ENCODE measurements around the gene TMEM42. TPM values are rescaled to one million over a fixed set of nuclear protein-coding genes. Genes with fewer than 3 reads are reported as not detected.
"Not testable (repeated sequence)": the region's sequence is repeated elsewhere in the genome, so short reads cannot be mapped to it uniquely, and the experiment has no call there.

Gene TMEM42
- total RNA-seq (2014; rRNA removed; shearing (Covaris generic)): 9.4 and 10.6 TPM in 2 replicates

DNA sequence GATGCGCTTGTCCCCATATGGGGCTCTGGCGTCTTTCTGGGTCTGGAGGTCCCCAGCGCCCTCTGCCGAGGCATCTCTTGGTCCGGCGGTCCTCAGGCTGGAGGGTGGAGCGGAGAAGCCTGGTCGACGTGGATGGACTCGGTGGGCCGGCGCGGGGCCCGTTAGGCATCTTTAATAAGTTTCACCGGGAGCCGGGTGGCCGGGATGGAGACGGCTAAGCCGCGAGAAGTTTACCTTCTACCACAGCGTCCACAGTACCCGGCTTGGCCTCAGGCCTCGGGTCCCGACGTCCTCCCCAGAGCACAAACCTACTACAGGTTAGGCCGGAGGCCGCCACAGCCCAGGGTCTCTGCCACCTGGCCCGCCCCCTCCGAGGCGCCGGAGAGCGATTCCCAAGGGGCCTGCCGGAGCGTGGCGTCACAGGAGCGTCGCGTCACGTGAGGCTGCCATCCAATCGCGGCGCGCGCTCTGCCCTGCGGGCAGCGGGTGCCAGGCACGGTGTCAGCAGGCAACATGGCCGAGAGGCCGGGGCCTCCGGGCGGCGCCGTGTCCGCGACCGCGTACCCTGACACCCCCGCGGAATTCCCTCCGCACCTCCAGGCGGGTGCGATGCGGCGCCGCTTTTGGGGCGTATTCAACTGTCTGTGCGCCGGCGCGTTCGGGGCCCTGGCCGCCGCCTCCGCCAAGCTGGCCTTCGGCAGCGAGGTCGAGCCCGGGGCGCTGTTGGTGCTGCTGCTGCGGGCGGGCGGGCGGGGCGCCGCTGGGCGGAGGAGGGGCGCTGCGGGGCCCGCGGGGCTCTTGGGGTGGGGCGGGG, at the start of gene TMEM42:
TSS of gene TMEM42 (plus strand) at position 501 of the 814 bp plus-strand sequence. CDS start at position 514, 13 bp downstream.
- DNase-seq (ENCODE audit: low read depth): peak; percentile 83

GRCh38 chr3:44814751-44815150, 47.0 kb upstream of the TMEM42 start:
- no peak for DNase-seq (ENCODE audit: low read depth)

DNA sequence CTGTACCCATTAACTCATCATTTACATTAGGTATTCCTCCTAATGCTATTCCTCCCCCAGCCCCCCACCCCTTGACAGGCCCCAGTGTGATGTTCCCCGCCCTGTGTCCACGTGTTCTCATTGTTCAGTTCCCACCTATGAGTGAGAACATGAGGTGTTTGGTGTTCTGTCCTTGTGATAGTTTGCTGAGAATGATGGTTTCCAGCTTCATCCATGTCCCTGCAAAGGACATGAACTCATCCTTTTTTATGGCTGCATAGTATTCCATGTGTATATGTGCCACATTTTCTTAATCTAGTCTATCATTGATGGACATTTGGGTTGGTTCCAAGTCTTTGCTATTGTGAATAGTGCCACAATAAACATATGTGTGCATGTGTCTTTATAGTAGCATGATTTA, 45.4 kb upstream of the TMEM42 start:
- not testable (repeated sequence) for DNase-seq (ENCODE audit: low read depth)

DNA sequence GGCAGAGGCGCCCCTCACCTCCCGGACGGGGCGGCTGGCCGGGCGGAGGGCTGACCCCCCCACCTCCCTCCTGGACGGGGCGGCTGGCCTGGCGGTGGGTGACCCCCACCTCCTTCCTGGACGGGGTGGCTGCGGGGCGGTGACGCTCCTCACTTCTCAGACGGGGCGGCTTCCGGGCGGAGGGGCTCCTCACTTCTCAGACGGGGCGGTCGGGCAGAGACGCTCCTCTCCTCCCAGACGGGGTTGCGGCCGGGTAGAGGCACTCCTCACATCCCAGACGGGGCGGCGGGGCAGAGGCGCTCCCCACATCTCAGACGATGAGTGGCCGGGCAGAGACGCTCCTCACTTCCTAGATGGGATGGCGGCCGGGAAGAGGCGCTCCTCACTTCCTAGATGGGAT, 40.5 kb upstream of the TMEM42 start:
- not testable (repeated sequence) for DNase-seq (ENCODE audit: low read depth)

DNA sequence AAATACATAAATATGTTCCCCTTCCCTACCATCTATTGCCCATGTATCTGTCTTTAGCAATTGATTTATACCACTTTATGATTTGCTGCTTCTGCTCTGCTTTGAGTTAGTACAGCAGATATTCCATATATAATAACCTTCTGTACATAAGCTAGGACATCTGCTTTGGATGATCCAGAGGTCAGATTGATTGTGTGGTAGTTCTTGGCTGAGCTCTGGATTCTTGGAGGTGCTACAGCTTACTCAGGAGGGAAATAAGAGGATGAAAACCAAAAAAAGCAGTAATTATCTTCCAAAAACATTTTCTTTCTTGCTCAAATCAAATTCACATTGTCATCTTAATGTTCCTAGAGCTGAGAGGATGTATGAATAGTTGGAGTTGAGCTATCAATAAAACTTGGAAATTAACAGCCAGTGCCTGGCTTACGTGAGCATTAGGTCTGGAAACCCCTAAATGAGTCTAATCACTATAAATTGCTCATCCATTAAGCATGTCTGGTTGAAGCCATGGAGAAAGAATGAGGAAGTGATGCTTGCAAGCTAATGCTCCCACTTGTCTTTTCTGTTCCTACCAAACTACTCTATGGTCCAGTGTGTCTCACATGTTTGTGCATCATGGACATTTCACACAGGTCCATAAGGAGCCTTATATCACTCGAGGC, 36.3 kb upstream of the TMEM42 start:
- DNase-seq (ENCODE audit: low read depth): peak; percentile 50

DNA sequence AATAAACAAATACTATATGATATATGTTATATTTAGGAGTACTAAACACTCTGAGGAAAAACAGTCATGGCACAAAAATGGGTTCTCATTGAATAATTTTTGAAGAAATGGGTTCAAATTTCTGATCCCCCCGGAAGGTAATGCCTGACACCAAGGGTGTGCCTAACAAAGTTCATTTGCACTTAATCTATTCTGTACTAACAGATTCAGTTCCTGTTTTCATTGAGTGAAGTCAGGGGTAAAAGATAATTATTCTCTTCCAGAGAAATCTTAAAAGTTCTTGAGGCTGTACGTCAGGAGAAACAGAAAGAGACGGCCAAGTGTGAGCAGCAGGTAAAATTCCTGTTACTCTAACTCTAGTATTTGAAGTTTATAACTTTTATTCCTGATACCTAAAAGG, 34.5 kb upstream of the TMEM42 start:
- DNase-seq (ENCODE audit: low read depth): no peak

DNA sequence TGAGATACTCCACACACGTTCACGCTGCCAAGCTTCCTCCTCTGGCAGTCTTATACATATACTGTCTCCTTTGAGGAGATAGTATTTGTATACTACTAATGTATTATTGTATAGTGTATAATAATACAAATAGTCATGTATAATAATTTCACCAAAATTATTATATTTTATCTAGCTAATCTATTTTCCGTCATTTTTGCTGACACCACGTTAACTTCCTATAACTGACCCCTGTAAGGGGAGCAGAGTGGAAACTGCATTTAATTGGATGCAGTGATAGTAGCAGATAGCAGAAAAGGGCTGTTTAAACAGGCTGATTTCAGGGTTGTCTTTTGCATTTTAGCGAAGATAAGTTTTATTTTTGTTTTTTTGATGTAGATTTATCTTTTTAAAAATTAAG, 30.5 kb upstream of the TMEM42 start:
- DNase-seq (ENCODE audit: low read depth): no peak

DNA sequence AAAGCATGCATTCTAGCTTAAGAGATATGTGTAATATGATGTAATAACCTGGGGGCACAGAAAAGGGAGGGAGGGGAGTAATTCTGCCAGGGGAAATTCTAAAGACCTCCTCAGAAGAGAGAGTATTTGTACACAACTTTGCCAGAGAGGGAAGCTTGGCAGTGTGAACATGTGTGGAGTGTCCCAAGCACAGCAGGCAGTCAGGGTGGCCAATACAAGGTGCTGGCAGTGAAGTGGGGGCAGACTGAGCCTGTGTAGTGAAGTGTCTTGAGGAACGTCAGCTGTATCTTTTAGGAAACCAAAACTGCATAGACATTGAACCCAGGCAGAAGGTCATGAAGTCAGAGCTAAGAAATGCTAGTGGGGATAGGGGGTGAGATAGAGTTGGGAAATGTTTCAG, 29.7 kb upstream of the TMEM42 start:
- DNase-seq (ENCODE audit: low read depth): no peak

- no peak for DNase-seq (ENCODE audit: low read depth)
Measured at GRCh38 chr3:44832965-44833364, 28.7 kb upstream of the TMEM42 start.

DNA sequence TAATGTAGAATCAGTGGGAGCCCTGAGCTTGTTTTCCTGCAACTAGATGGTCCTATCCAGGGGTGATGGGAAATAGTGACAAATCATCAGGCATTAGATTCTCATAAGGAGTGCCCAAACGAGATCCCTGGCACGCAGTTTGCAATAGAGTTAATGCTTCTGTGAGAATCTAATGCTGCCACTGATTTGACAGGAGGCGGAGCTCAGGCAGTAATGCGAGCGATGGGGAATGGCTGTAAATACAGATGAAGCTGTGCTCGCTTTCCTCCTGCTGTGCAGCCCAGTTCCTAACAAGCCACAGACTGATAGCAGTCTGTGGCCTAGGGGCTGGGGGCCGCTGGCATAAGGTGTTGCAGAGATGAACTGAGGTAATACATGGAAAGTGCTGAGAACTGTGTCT, 28.3 kb upstream of the TMEM42 start:
- DNase-seq (ENCODE audit: low read depth): no peak

DNA sequence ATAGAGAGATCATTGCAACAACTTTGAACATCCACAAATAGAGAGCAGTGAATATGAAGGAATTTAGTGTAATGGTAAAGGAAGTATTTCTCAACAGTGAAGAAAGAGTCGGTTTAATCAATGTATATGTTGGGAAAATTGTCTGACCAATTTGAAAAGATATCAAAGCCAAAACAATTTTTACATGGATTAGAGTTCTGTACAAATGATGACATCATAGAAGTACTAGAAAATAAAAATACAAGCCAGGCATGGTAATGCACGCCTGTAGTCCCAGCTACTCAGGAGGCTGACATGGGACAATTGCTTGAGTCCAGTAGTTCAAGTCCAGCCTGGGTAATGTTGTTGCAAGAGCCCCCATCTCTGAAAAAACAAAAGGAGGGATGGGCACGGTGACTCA, 26.0 kb upstream of the TMEM42 start:
- DNase-seq (ENCODE audit: low read depth): no peak

DNA sequence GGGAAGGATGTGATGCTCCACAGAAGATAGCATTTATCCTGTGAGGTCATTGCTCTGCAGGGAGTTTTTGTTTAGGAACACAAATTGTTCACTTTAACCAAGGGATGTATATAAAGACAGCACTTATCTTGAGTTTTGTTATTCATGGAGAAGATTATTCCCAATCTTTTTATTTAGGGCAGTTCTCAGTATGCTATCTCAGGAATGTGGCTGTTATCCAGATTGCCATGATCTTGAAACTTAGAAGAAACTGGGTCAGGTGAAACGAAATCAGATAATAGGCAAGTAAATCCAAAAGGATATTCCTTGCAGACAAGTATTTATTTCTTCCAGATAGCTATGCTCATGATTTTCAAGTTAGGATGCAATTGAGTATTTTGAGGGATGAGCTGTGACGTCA, 19.3 kb upstream of the TMEM42 start:
- no peak for DNase-seq (ENCODE audit: low read depth)

GRCh38 chr3:44845528-44846520, 15.9 kb upstream of the TMEM42 start:
- DNase-seq (ENCODE audit: low read depth): no peak

GRCh38 chr3:44848634-44849033, 13.1 kb upstream of the TMEM42 start:
- DNase-seq (ENCODE audit: low read depth): no peak

GRCh38 chr3:44856663-44857062, 5.0 kb upstream of the TMEM42 start:
- DNase-seq (ENCODE audit: low read depth): not testable (repeated sequence)

DNA sequence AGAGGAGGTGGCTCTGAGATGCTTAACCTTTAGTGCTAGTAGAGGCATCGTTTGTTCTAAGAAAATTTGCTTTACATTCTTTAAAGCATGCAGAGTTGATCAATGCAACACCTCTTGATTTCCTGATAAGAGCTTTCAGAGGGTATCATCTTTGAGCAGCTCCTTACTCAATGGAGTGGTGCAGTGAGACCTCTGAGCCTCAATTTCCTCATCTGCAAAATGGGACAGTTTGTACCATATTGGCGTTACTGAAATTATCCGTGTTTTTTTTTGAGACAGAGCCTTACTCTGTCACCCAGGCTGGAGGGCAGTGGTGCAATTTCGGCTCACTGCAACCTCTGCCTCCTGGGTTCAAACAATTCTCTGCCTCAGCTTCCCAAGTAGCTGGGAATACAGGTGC, 1.6 kb upstream of the TMEM42 start:
- DNase-seq (ENCODE audit: low read depth): no peak

- DNase-seq (ENCODE audit: low read depth): peak; percentile 37
Measured at GRCh38 chr3:44862226-44862637, 520 bp downstream of the TMEM42 start.

DNA sequence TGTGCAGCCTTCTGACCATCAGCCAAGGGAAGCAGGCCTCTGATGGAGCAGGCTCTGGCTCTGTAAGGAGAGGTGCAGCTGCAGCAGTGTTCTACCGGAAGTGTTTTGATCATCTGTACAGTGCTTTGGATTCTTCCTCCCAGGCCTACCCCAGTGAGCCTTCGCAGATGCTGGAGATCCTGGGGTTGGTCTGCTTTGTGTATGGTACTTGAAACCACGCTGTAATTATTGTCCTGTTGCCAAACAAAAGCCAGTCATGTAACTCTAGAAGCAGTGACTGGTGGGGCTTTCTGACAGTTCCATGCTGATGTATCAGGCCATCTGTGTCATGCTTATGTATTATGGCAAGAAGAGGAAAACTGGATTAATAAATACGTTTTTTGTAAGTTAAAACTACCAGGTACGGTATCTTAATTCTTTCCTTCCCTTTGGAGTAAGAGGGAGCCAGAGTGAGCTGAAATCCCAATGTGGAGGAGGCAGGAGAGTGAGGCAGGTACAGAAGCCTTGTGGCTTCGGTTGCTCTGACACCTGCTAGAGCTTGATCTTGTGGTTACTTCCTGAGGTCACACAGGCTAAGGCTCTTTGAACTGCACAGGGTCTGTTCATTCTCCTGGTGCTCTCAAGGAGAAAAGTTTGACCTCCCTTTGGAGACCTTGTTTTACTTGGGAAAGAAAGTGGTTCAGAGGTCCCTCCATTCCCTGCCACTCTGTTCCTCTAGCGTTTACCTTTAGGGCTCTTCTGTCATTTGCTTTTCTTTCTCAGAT, 3.7 kb downstream of the TMEM42 start:
- DNase-seq (ENCODE audit: low read depth): no peak

- no peak for DNase-seq (ENCODE audit: low read depth)
Measured at GRCh38 chr3:44867421-44868111, 5.9 kb downstream of the TMEM42 start.

DNA sequence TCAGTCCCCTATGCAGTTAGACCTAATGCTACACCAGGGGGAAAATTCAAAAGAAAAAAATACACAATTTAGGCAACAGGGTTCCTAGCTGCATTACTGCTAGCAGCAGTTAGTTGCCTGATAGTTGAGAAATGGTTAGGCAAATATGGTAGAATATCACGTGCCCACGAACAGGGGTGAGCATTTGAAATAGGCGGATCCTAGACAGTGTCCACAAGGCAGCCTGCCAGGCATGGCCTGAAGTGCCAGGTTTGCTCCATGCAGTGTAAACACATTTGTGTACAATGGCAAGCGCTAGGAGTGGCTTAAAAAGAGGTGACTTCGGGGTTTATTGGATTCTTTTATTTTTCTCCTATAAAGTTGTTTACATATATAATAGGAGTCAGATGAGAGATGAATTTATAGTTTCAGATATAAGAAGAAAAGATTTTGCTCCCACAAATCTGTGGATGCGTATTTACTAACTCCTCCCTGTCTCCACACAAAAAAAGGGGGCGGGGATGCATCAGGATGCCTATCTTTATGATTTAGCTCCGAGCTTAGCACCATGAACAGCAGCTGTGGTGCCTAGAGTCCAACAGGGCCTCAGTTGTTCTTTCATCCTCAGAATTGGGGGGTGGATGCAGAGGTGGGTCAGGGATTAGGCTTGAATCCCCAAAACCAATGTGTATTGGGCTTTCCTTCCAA, 8.8 kb downstream of the TMEM42 start:
- DNase-seq (ENCODE audit: low read depth): no peak
